HS-5 (cell line): ENCODE results near the gene KCNK16.

Source experiments
- DNase-seq: peaks from one replicate; pipeline ENCODE4 v3.0.0-alpha.2; 2012; ENCODE audit warnings: low read depth

The KCNK16 gene

DNA sequence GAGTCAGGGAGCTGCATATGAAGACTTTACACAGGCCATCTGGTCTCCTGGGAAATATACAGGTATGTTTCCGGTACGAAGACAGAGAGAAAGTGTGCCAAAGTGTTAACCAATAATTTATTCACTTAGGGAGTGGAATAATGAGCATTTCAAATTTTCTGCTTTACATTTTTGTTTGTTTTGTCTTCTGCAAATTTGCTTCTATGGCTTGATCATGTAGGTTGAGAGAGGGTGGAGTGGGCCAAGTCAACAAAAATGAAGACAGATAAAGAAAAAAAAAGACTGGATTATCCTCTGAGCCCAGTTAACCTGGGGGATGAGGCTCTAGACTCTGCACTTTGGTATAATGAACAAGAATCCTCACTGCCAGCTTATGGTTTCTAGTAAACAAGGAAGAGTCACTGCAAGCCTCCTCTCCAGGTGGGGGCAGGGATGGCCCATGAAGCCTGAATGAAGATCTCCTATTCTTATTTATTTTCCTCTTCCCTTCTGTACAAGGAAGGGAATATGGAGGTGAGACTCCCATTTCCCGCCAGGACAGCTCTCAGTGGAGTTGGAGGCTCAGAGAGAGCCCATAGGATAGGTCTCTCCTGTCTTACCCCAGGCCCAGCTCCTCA lies 46.0 kb downstream of the KCNK16 start:
- DNase-seq = no peak

DNA sequence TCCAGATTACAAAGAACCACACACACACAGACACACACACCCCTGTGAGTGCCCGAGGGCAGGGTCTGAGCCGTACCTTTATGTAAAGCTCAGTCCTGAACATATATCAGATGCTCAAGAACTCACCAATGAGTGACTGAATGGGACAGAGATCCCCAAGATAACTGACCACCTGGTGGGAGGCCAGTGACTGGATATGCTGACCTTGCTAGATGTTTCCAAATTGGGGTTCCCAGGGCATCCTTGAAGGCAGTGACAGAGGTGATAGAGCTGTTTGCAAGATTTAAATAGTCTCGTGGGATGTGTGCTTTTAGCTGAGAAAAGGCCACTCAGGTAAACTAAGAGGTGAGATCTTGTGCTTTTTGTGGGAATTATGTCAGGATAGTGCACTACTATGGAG lies 47.6 kb downstream of the KCNK16 start:
- DNase-seq = no peak

DNA sequence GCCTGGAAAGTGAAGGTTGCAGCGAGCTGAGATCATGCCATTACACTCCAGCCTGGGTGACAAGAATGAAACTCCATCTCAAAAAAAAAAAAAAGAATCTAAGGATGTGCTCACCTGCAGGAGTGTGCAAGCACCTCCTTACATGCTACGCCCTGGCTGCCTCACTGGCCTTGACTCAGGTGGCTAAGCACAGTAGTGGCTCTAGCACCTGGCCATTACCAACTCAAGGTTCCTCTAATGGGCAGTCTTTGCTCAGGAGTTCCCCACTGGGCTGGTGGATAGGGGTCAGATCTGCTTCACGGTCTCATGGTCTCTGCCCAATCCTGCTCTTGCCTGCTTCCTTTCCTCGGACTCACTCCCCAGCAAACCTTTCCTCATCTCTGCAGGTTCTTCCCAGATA lies 48.0 kb downstream of the KCNK16 start:
- DNase-seq = no peak

DNA sequence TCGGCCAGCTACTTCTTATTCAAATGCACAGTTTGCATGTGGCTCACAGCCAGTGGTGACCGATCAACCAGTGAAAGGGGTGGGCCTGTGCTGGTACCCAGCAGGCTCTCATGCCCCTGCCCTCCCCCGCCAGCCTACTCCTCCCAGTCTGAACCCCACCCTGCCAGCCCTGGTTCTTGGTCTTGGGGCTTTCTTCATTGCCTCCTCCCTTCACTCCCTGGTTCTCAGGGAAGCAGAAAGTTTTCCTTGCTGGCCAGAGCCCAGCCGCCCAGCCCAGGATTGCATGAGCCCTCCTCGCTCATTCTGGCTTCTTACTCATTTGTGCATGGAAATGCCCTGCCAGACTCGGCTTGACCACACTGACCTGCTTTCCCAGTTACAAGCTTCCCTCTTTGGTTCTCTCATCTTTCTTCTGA lies 49.1 kb downstream of the KCNK16 start:
- no peak for DNase-seq

DNA sequence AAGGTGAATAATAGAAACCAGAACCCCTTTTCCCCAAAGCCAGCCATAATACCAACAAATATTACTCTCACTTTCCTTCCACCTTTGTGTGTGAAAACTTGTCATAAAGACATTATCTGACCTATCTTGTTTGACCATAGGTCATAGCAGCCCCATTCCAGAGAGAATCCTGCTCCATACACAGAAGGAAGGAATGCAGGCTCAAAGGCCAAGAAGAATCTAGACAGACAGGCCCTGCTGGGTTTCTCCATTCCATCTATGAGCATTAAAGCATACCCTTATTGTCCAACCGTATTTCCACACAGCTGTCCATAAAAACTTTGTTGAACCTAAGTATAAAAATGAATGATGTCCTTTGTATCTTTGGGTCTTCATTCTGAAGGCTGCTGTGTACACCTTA lies 52.5 kb downstream of the KCNK16 start:
- DNase-seq = no peak

DNA sequence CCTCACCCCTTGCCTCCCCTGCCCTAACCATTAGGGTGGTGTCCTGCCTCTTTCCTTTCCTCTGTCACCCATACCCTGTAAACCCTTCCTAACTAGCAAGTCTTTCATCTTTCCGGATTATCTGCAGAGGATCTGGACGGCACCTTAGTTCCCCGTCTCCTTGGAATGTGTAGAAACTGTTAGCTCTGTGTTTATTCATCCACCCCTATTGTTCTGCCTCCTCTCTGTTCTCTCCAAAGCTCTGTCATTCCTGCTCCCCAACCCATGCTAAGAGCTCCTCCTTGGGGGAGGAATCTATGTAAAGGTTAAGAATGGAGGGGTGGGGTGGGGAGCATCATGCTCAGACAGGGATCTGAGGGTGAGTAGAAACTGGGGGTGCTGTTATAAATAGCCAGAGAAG lies 53.8 kb downstream of the KCNK16 start:
- DNase-seq = no peak

DNA sequence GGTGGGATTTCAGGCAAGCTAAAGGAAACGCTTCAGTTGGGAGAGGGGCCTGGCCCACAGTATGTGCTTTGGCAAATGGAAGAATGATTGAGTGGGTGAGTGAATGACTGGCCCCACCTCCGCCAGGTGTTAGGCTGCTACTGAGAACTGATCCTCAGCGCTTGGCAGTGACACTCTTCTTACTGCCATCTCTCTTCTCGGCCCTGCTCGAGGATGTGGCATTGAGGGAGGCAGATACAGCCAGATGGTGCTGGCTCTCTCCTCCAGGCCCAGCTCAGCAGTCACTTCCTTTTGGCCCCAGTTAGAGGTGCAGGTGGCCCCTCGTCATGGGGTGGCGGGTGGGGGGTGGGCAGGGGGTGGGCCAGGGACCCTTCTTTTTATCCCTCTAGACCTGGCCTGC lies 54.3 kb downstream of the KCNK16 start:
- no peak for DNase-seq

DNA sequence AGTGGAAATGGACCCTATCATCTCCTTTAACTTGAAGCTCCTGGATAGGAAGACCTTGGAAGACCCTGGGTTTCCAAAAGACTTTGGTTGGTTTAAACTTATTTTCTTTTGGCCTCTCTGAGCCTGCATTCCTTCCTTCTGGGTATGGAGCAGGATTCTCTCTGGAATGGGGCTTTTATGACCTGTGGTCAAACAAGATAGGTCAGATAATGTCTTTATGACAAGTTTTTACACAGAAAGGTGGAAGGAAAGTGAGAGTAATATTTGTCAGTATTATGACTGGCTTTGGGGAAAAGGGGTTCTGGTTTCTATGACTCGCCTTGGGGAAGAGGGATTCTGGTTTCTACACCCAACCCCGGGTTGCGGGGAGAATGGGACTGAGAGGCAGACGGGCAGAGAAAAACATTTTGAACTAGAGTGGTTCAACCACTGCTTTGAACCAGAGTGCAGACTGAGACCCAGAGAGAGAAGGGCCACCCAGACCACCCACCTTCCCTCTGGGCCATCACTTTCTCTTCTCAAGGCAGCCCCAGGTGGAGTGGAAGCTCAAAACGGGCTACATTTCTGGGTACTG lies 55.6 kb downstream of the KCNK16 start:
- no peak for DNase-seq

DNA sequence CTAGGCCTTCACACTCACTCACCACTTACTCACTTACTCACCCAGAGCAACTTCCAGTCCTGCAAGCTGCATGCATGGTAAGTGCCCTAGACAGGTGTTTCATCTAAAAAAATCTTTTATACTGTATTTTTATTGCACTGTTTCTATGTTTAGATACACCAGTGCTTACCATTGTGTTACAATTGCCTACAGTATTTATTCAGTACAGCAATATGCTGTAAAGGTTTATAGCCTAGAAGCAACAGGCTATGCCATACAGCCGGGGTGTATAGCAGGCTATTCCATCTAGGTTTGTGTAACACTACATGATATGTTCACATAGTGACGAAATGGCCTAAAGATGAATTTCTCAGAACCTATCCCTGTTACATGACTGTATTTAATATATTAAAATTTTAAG lies 56.1 kb downstream of the KCNK16 start:
- no peak for DNase-seq
